Measurements from ENCODE around the gene NPPC. TPM values are rescaled to one million over a fixed set of nuclear protein-coding genes. Genes with fewer than 3 reads are reported as not detected.

NPPC gene
- total RNA-seq, 2 experiments from 2014 or later: not detected

- H3K4me1 ChIP-seq (ENCODE audit: insufficient read depth, low read length, poor library complexity, severe bottlenecking): peaks cover 15% of the 10 kb centered on the region
- H3K9me3 ChIP-seq (ENCODE audit: low read length): no peaks in the 10 kb centered on the region
- H3K4me3 ChIP-seq (ENCODE audit: low read depth, low read length, poor library complexity, severe bottlenecking): no peak overlapping the region
- H3K4me2 ChIP-seq (ENCODE audit: low read length): no peak overlapping the region
- H2AFZ ChIP-seq (ENCODE audit: low read length): no peak overlapping the region
- POLR2A ChIA-PET: interaction anchor here (0.6 to 0.7 kb wide), 3 partner anchors 17 to 365 kb away, joined by 3 to 6 read pairs (median 5); no protein-coding TSS in a partner anchor
- CTCF ChIA-PET (ENCODE audit: unreplicated experiment): interaction anchor here (0.6 to 1.0 kb wide), 3 partner anchors 122 to 396 kb away, joined by 3 to 16 read pairs (median 3); no protein-coding TSS in a partner anchor
- no peak for DNase-seq (ENCODE audit: low spot score)
- no peaks in the 10 kb centered on the region for H3K9me2 ChIP-seq (ENCODE audit: insufficient read depth, low read length)
- no peaks in the 10 kb centered on the region for H3K79me2 ChIP-seq (ENCODE audit: insufficient read depth, low read depth, low read length)
- H3K27ac ChIP-seq (ENCODE audit: low read depth, low read length, poor library complexity, severe bottlenecking): no peak overlapping the region
- no peaks in the 10 kb centered on the region for H4K20me1 ChIP-seq (ENCODE audit: insufficient read depth, low read length)
- no peak for TF ChIP-seq CTCF (conservative IDR thresholded peaks at IDR 0.05; ENCODE audit: low read length)
- no peak for TF ChIP-seq EZH2phosphoT487 (IDR thresholded peaks at IDR 0.05; ENCODE audit: borderline replicate concordance, low read depth, low read length)
- intact Hi-C loops (cut with micrococcal nuclease; ENCODE audit: unreplicated experiment): no loop called here
- H3K36me3 ChIP-seq (ENCODE audit: insufficient read depth, low read length): no peaks in the 10 kb centered on the region
- no TSS peak for BruUV-seq (replicated peaks)
Measured at GRCh38 chr2:231928901-231929725, 2.9 kb upstream of the NPPC start.

- no peak overlapping the region for H3K4me2 ChIP-seq (ENCODE audit: low read length)
- no peaks in the 10 kb centered on the region for H4K20me1 ChIP-seq (ENCODE audit: insufficient read depth, low read length)
- H3K36me3 ChIP-seq (ENCODE audit: insufficient read depth, low read length): no peaks in the 10 kb centered on the region
- H3K27ac ChIP-seq (ENCODE audit: low read depth, low read length, poor library complexity, severe bottlenecking): no peak overlapping the region
- peaks cover 8% of the 10 kb centered on the region for H3K4me1 ChIP-seq (ENCODE audit: insufficient read depth, low read length, poor library complexity, severe bottlenecking)
- POLR2A ChIA-PET: no interaction called here
- no peak overlapping the region for H3K4me3 ChIP-seq (ENCODE audit: low read depth, low read length, poor library complexity, severe bottlenecking)
- DNase-seq (ENCODE audit: low spot score): no peak
- no TSS peak for BruUV-seq (replicated peaks)
- no peak for TF ChIP-seq CTCF (conservative IDR thresholded peaks at IDR 0.05; ENCODE audit: low read length)
- TF ChIP-seq EZH2phosphoT487 (IDR thresholded peaks at IDR 0.05; ENCODE audit: borderline replicate concordance, low read depth, low read length): no peak
- intact Hi-C loops (cut with micrococcal nuclease; ENCODE audit: unreplicated experiment): no loop called here
- H3K9me3 ChIP-seq (ENCODE audit: low read length): no peaks in the 10 kb centered on the region
- H3K79me2 ChIP-seq (ENCODE audit: insufficient read depth, low read depth, low read length): no peaks in the 10 kb centered on the region
- H3K9me2 ChIP-seq (ENCODE audit: insufficient read depth, low read length): no peaks in the 10 kb centered on the region
- CTCF ChIA-PET (ENCODE audit: unreplicated experiment): interaction anchor here (0.6 kb wide), 1 partner anchor 397 kb away, joined by 3 read pairs; no protein-coding TSS in a partner anchor
- H2AFZ ChIP-seq (ENCODE audit: low read length): no peak overlapping the region
Measured at GRCh38 chr2:231928481-231928880, 2.3 kb upstream of the NPPC start.

GRCh38 chr2:231927566-231927890 is 1.3 kb upstream of the NPPC start:
- H3K4me3 ChIP-seq (ENCODE audit: low read depth, low read length, poor library complexity, severe bottlenecking): no peak overlapping the region
- H3K9me2 ChIP-seq (ENCODE audit: insufficient read depth, low read length): no peaks in the 10 kb centered on the region
- no peaks in the 10 kb centered on the region for H3K9me3 ChIP-seq (ENCODE audit: low read length)
- H3K4me1 ChIP-seq (ENCODE audit: insufficient read depth, low read length, poor library complexity, severe bottlenecking): no peaks in the 10 kb centered on the region
- H3K4me2 ChIP-seq (ENCODE audit: low read length): no peak overlapping the region
- ChIA-PET CTCF (ENCODE audit: unreplicated experiment) (no interaction called here), POLR2A (no interaction called here)
- intact Hi-C loops (cut with micrococcal nuclease; ENCODE audit: unreplicated experiment): no loop called here
- H4K20me1 ChIP-seq (ENCODE audit: insufficient read depth, low read length): no peaks in the 10 kb centered on the region
- no peaks in the 10 kb centered on the region for H3K79me2 ChIP-seq (ENCODE audit: insufficient read depth, low read depth, low read length)
- no TSS peak for BruUV-seq (replicated peaks)
- no peaks in the 10 kb centered on the region for H3K36me3 ChIP-seq (ENCODE audit: insufficient read depth, low read length)
- no peak overlapping the region for H2AFZ ChIP-seq (ENCODE audit: low read length)
- no peak for DNase-seq (ENCODE audit: low spot score)
- TF ChIP-seq EZH2phosphoT487 (IDR thresholded peaks at IDR 0.05; ENCODE audit: borderline replicate concordance, low read depth, low read length): no peak
- TF ChIP-seq CTCF (conservative IDR thresholded peaks at IDR 0.05; ENCODE audit: low read length): no peak
- H3K27ac ChIP-seq (ENCODE audit: low read depth, low read length, poor library complexity, severe bottlenecking): no peak overlapping the region

Measured in OCI-LY7 (cell line).